ENCODE data around the gene ZBTB48.

Gene ZBTB48

GRCh38 chr1:6601923-6602668 lies 22.3 kb downstream of the ZBTB48 start:
- no peak for TF ChIP-seq CTCF (conservative IDR thresholded peaks at IDR 0.05; ENCODE audit: low read depth, low read length)
- peak overlapping the region; percentile 94 for H3K4me3 ChIP-seq (ENCODE audit: low read length)
- DNase-seq (ENCODE audit: low read depth) = no peak

- peak; percentile 54 for DNase-seq (ENCODE audit: low read depth)
- H3K4me3 ChIP-seq (ENCODE audit: low read length) = peak within 1 kb of the TSS; percentile 94
- TF ChIP-seq CTCF (conservative IDR thresholded peaks at IDR 0.05; ENCODE audit: low read depth, low read length) = no peak
These were observed 23.0 kb downstream of the ZBTB48 start, which contains the start of gene KLHL21 for GRCh38 chr1:6602669-6603237. TSS of gene KLHL21 (minus strand) at chr1:6602869. CDS start at chr1:6602817, 52 bp downstream.

GRCh38 chr1:6603238-6603914 lies 23.6 kb downstream of the ZBTB48 start:
- H3K4me3 ChIP-seq (ENCODE audit: low read length) = peak overlapping the region; percentile 46
- DNase-seq (ENCODE audit: low read depth) = peak; percentile 73
- no peak for TF ChIP-seq CTCF (conservative IDR thresholded peaks at IDR 0.05; ENCODE audit: low read depth, low read length)

- H3K4me3 ChIP-seq (ENCODE audit: low read length) = peak overlapping the region; percentile 46
- DNase-seq (ENCODE audit: low read depth) = peak; percentile 81
- no peak for TF ChIP-seq CTCF (conservative IDR thresholded peaks at IDR 0.05; ENCODE audit: low read depth, low read length)
These were observed 24.2 kb downstream of the ZBTB48 start for GRCh38 chr1:6603915-6604558.

GRCh38 chr1:6612641-6613360 lies 33.0 kb downstream of the ZBTB48 start:
- TF ChIP-seq CTCF (conservative IDR thresholded peaks at IDR 0.05; ENCODE audit: low read depth, low read length) = no peak
- DNase-seq (ENCODE audit: low read depth) = no peak
- H3K4me3 ChIP-seq (ENCODE audit: low read length) = peak overlapping the region; percentile 74

GRCh38 chr1:6613361-6614018 lies 33.7 kb downstream of the ZBTB48 start, which contains the start of gene PHF13:
TSS of gene PHF13 (plus strand) at chr1:6613731. CDS start at chr1:6614067, 336 bp downstream.
- TF ChIP-seq CTCF (conservative IDR thresholded peaks at IDR 0.05; ENCODE audit: low read depth, low read length) = no peak
- H3K4me3 ChIP-seq (ENCODE audit: low read length) = peak within 1 kb of the TSS; percentile 74

More at GRCh38 chr1:6613361-6614018, 33.7 kb downstream of the ZBTB48 start, which contains the start of gene PHF13:
- DNase-seq (ENCODE audit: low read depth) = peak; percentile 94

All from retinal pigment epithelial cell (primary cell).